SK-N-SH (cell line): ENCODE data around the gene EVI2B. TPM values are rescaled to one million over a fixed set of nuclear protein-coding genes. Genes with fewer than 3 reads are reported as not detected.

Experiments
- CTCF ChIA-PET: fragments of 300-600, 350-600 bp; formaldehyde crosslinking; extraction: SDS; loops from one replicate; lab custom pipeline; 2021; lab: Yijun Ruan, JAX
- POLR2A ChIA-PET: fragments of 350-600 bp; sonication (Branson Sonifier 250); formaldehyde crosslinking; extraction: SDS; loops from one replicate; lab custom pipeline; 2020; ENCODE audit warnings: antibody characterized with exemption, inconsistent platforms; lab: Yijun Ruan, JAX
- DNase-seq: peaks from one replicate; pipeline ENCODE4 v3.0.0; 2012
- H2AFZ ChIP-seq: fragments of 200-600 bp; sonication (generic); 2 replicates; pipeline ENCODE4 v1.8.1; 2016; ENCODE audit warnings: antibody characterized with exemption, mild to moderate bottlenecking, low read depth
- H3F3A ChIP-seq: fragments of 200-600 bp; sonication (generic); replicated peaks from 2 replicates; pipeline ENCODE3; 2016; ENCODE audit warnings: antibody characterized with exemption, mild to moderate bottlenecking; ENCODE audit not compliant: insufficient read depth
- H3K27ac ChIP-seq, 2 experiments: fragments of 200-500 bp in 1 of 2; fragments of 200-600 bp in 1 of 2; sonication (Bioruptor generic) in 1 of 2; sonication (generic), shearing (Covaris generic) in 1 of 2; 2 replicates each; pipeline versions ENCODE4 v1.5.1 to v1.6.1; 2014 to 2016; ENCODE audit warnings: low read depth in 2 of 2, inconsistent platforms in 1 of 2, low read length in 1 of 2, mild to moderate bottlenecking in 1 of 2, mixed read lengths in 1 of 2
- H3K27me3 ChIP-seq: fragments of 200-600 bp; sonication (generic), shearing (Covaris generic); 2 replicates; pipeline ENCODE4 v1.6.1; 2016; ENCODE audit warnings: mixed run types; ENCODE audit not compliant: insufficient read depth
- H3K36me3 ChIP-seq, 2 experiments: fragments of 200-500 bp in 1 of 2; fragments of 200-600 bp in 1 of 2; sonication (Bioruptor generic) in 1 of 2; sonication (generic) in 1 of 2; replicated peaks in 1 of 2; 2 replicates each; pipeline versions ENCODE3 to v1.5.1; 2014 to 2016; ENCODE audit warnings: low read length in 1 of 2, mild to moderate bottlenecking in 1 of 2; ENCODE audit not compliant: insufficient read depth in 2 of 2, control insufficient read depth in 1 of 2
- H3K4me1 ChIP-seq, 2 experiments: fragments of 200-500 bp in 1 of 2; fragments of 200-600 bp in 1 of 2; sonication (Bioruptor generic) in 1 of 2; sonication (generic), shearing (Covaris generic) in 1 of 2; 2 replicates each; pipeline versions ENCODE4 v1.5.1 to v1.6.1; 2014 to 2016; ENCODE audit warnings: low read depth in 1 of 2, low read length in 1 of 2, mixed run types in 1 of 2; ENCODE audit not compliant: insufficient read depth in 2 of 2, control insufficient read depth in 1 of 2
- H3K4me2 ChIP-seq: fragments of 200-600 bp; sonication (generic), shearing (Covaris generic); 2 replicates; pipeline ENCODE4 v1.6.1; 2017; ENCODE audit warnings: mixed run types
- H3K4me3 ChIP-seq, 2 experiments: fragments of 200-500 bp in 1 of 2; fragments of 200-600 bp in 1 of 2; sonication (Bioruptor generic) in 1 of 2; sonication (generic), shearing (Covaris generic) in 1 of 2; 2 replicates each; pipeline versions ENCODE4 v1.5.1 to v1.8.1; 2014 to 2016; ENCODE audit warnings: low read depth in 2 of 2, inconsistent platforms in 1 of 2, low read length in 1 of 2, mild to moderate bottlenecking in 1 of 2, mixed read lengths in 1 of 2, moderate library complexity in 1 of 2
- H3K79me2 ChIP-seq: fragments of 200-600 bp; sonication (generic); 2 replicates; pipeline ENCODE4 v1.8.1; 2017; ENCODE audit warnings: mild to moderate bottlenecking; ENCODE audit not compliant: insufficient read depth
- H3K9ac ChIP-seq: fragments of 200-600 bp; sonication (generic); 2 replicates; pipeline ENCODE4 v1.6.1; 2017; ENCODE audit warnings: mixed run types
- H3K9me2 ChIP-seq: fragments of 200-600 bp; sonication (generic); 2 replicates; pipeline ENCODE4 v1.6.1; 2017; ENCODE audit warnings: mixed run types
- H3K9me3 ChIP-seq: fragments of 200-600 bp; sonication (generic); 2 replicates; pipeline ENCODE4 v1.6.1; 2017; ENCODE audit warnings: mixed run types, mild to moderate bottlenecking, moderate library complexity
- H4K20me1 ChIP-seq: fragments of 200-600 bp; sonication (generic); 2 replicates; pipeline ENCODE4 v1.6.1; 2017; ENCODE audit warnings: mild to moderate bottlenecking, mixed run types; ENCODE audit not compliant: insufficient read depth
- CTCF ChIP-seq: fragments of 200-600 bp; sonication (generic); IDR thresholded peaks from 2 replicates; pipeline ENCODE4 v1.6.1; 2017; ENCODE audit warnings: antibody characterized with exemption, mild to moderate bottlenecking, moderate library complexity
- FOXJ3 ChIP-seq: sonication (generic); formaldehyde crosslinking; IDR thresholded peaks from 2 replicates; pipeline ENCODE4 v1.5.1; 2020; ENCODE audit warnings: mild to moderate bottlenecking, missing genetic modification reagents
- IRF3 ChIP-seq: fragments of 150-350 bp; IDR thresholded peaks from 2 replicates; pipeline ENCODE4 v1.6.1; 2016; ENCODE audit warnings: mild to moderate bottlenecking, low read depth, low read length
- JUND ChIP-seq: IDR thresholded peaks from 2 replicates; pipeline ENCODE4 v1.4.0; 2012
- MEF2A ChIP-seq: IDR thresholded peaks from 2 replicates; pipeline ENCODE4 v1.4.0; 2012; ENCODE audit warnings: low read depth, borderline replicate concordance
- MXI1 ChIP-seq: IDR thresholded peaks from 2 replicates; pipeline ENCODE4 v1.6.1; 2012; ENCODE audit warnings: mild to moderate bottlenecking, low read depth, low read length, improper control_type of control experiment
- NRF1 ChIP-seq: IDR thresholded peaks from 2 replicates; pipeline ENCODE4 v1.6.1; 2012; ENCODE audit warnings: low read depth, mild to moderate bottlenecking, low read length
- RCOR1 ChIP-seq: fragments of 150-350 bp; IDR thresholded peaks from 2 replicates; pipeline ENCODE4 v1.6.1; 2017; ENCODE audit warnings: antibody characterized with exemption, low read length
- RXRA ChIP-seq: IDR thresholded peaks from 2 replicates; pipeline ENCODE4 v1.4.0; 2012; ENCODE audit warnings: low read depth, mild to moderate bottlenecking, borderline replicate concordance
- SIN3A ChIP-seq: IDR thresholded peaks from 2 replicates; pipeline ENCODE4 v1.6.1; 2012; ENCODE audit warnings: low read depth, mild to moderate bottlenecking, low read length, moderate library complexity, borderline replicate concordance
- TAF1 ChIP-seq: IDR thresholded peaks from 2 replicates; pipeline ENCODE4 v1.6.1; 2012; ENCODE audit warnings: low read depth, mild to moderate bottlenecking, low read length, moderate library complexity, borderline replicate concordance
- TCF12 ChIP-seq: IDR thresholded peaks from 2 replicates; pipeline ENCODE4 v1.4.0; 2012
- USF1 ChIP-seq: IDR thresholded peaks from 2 replicates; pipeline ENCODE4 v1.4.0; 2012; ENCODE audit warnings: low read depth, borderline replicate concordance
- WGBS: methylation state at CpG from one replicate; pipeline ENCODE4 v1.1.6; 2017; ENCODE audit warnings: low lambda C conversion rate; 5-methylcytosine and 5-hydroxymethylcytosine counted together
- polyA plus RNA-seq, 3 experiments: library from polyadenylated mRNA; depleted of rRNA; stranded (reverse); fragments of >200 nt; gene quantifications; 2 replicates each; pipeline ENCODE4 v1.2.3, GENCODE V29; 2012

EVI2B gene
- polyA plus RNA-seq, 1 of the 3 experiments (the other 2 are of a cell fraction), result 0.64 TPM

- TF ChIP-seq CTCF (no peak), MXI1 (no peak), NRF1 (no peak)
Measured at GRCh38 chr17:31297090-31297489, 16.8 kb downstream of the EVI2B start, which contains the start of gene OMG (continued).

- Histone ChIP-seq H2AFZ (no peak overlapping the region), H3K27ac (no peak overlapping the region), H3K27me3 (no peaks in the 10 kb centered on the region), H3K36me3 (peaks cover 16 to 38% of the 10 kb centered on the region in 2 experiments), H3K9me2 (0 out of 2 replicates have a peak, but pooled peaks cover 4% of the 10 kb centered on the region), H3K79me2 (no peaks in the 10 kb centered on the region), H3K9me3 (no peaks in the 10 kb centered on the region), H3F3A (peaks cover 4% of the 10 kb centered on the region), H3K9ac (no peak overlapping the region), H3K4me1 (no peaks in the 10 kb centered on the region; a peak in 1 of 4 replicates), H3K4me3 (no peak overlapping the region), H3K4me2 (no peak overlapping the region), H4K20me1 (no peaks in the 10 kb centered on the region)
- ChIA-PET CTCF (interaction anchor here (1.4 kb wide), 1 partner anchor 24 kb away, joined by 4 read pairs; no protein-coding TSS in a partner anchor), POLR2A (no interaction called here)
- WGBS, result 97% methylated on average over 2 of the region's 2 CpGs
- TF ChIP-seq MXI1 (no peak), JUND (no peak), FOXJ3 (CRISPR knock-in tag) (no peak), MEF2A (no peak), NRF1 (no peak)
- DNase-seq, result no peak
Measured at GRCh38 chr17:31296142-31296541, 17.7 kb downstream of the EVI2B start.

GRCh38 chr17:31295489-31295871 is 18.4 kb downstream of the EVI2B start:
- Histone ChIP-seq H3K4me2 (no peak overlapping the region), H2AFZ (no peak overlapping the region), H3K9me2 (0 out of 2 replicates have a peak, but pooled peaks cover 4% of the 10 kb centered on the region), H3K9ac (no peak overlapping the region), H3K4me3 (no peak overlapping the region), H3K79me2 (no peaks in the 10 kb centered on the region), H3K27me3 (no peaks in the 10 kb centered on the region), H3F3A (peaks cover 4% of the 10 kb centered on the region), H4K20me1 (no peaks in the 10 kb centered on the region), H3K27ac (no peak overlapping the region; a peak in 1 of 4 replicates), H3K36me3 (peaks cover 16 to 35% of the 10 kb centered on the region in 2 experiments), H3K9me3 (no peaks in the 10 kb centered on the region), H3K4me1 (no peaks in the 10 kb centered on the region; a peak in 1 of 4 replicates)
- WGBS, result 95% methylated on average over 1 of the region's 1 CpG
- CTCF ChIA-PET, result interaction anchor here (1.4 kb wide), 1 partner anchor 24 kb away, joined by 4 read pairs; no protein-coding TSS in a partner anchor
- no peak for DNase-seq
- POLR2A ChIA-PET, result no interaction called here
- TF ChIP-seq IRF3 (no peak), MEF2A (no peak), USF1 (no peak), NRF1 (no peak), SIN3A (no peak), TAF1 (no peak), TCF12 (no peak), RCOR1 (no peak), RXRA (no peak), CTCF (no peak)
